ENCODE results near the gene TNIK.

DNA sequence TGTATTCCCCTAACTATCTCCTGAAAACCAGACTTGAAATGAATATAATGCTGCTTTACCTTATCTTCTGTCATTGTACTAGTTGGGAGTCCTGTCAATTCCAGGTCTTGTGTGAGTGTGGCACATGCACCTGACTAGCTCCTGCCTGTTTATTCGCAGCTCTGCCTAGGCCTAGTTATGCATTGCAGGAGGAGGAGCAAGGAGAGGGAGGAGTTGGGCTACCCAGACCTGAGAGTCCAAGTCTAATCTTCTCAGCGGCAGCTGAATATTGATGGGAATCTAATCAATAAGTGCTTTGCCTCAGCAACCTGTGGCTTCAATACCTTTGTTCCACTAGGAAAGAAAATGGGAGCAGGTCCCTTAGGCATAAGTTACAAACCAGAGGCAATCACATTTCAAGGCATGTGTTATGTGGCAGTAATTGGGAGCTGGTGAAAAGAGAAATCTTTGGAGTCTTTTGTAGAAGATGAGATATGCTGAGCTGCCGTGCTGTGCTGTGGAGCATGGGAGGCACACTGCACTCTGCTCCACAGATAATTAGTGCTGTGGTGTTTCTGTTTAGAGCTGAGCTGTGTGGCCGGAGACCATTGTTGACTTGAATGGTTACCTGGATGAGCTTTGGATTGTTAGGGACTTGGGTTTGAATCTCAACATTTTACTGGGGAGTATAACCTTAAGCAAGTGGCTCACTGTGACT, 433.5 kb downstream of the TNIK start, which contains the start of gene SLC2A2:
- TF ChIP-seq CHD1 (IDR thresholded peaks at IDR 0.05; ENCODE audit: low read depth, low read length) = no peak
- TF ChIP-seq ZNF384 (IDR thresholded peaks at IDR 0.05; ENCODE audit: borderline replicate concordance, low read depth, low read length) = no peak
- TF ChIP-seq, protein P1, sequence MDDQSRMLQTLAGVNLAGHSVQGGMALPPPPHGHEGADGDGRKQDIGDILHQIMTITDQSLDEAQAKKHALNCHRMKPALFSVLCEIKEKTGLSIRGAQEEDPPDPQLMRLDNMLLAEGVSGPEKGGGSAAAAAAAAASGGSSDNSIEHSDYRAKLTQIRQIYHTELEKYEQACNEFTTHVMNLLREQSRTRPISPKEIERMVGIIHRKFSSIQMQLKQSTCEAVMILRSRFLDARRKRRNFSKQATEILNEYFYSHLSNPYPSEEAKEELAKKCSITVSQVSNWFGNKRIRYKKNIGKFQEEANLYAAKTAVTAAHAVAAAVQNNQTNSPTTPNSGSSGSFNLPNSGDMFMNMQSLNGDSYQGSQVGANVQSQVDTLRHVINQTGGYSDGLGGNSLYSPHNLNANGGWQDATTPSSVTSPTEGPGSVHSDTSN (IDR thresholded peaks at IDR 0.05; ENCODE audit: insufficient replicate concordance, low read depth, low read length) = no peak
- no peak for TF ChIP-seq CHD4 (IDR thresholded peaks at IDR 0.05)
- TF ChIP-seq SIN3A (IDR thresholded peaks at IDR 0.05; ENCODE audit: low read depth, low read length) = no peak
- TF ChIP-seq STAT1 (conservative IDR thresholded peaks at IDR 0.05) = no peak
- TF ChIP-seq, protein P2, sequence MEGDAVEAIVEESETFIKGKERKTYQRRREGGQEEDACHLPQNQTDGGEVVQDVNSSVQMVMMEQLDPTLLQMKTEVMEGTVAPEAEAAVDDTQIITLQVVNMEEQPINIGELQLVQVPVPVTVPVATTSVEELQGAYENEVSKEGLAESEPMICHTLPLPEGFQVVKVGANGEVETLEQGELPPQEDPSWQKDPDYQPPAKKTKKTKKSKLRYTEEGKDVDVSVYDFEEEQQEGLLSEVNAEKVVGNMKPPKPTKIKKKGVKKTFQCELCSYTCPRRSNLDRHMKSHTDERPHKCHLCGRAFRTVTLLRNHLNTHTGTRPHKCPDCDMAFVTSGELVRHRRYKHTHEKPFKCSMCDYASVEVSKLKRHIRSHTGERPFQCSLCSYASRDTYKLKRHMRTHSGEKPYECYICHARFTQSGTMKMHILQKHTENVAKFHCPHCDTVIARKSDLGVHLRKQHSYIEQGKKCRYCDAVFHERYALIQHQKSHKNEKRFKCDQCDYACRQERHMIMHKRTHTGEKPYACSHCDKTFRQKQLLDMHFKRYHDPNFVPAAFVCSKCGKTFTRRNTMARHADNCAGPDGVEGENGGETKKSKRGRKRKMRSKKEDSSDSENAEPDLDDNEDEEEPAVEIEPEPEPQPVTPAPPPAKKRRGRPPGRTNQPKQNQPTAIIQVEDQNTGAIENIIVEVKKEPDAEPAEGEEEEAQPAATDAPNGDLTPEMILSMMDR (IDR thresholded peaks at IDR 0.05 in 2 of 3, conservative IDR thresholded peaks at IDR 0.05 in 1 of 3; ENCODE audit: control insufficient read depth in 2 of 3, extremely low read depth in 1 of 3, insufficient read depth in 1 of 3, low read depth in 3 of 3, low read length in 3 of 3) = no peak
- TF ChIP-seq ZNF274 (IDR thresholded peaks at IDR 0.05; ENCODE audit: insufficient read depth, insufficient read length) = no peak
- TF ChIP-seq, protein P3, sequence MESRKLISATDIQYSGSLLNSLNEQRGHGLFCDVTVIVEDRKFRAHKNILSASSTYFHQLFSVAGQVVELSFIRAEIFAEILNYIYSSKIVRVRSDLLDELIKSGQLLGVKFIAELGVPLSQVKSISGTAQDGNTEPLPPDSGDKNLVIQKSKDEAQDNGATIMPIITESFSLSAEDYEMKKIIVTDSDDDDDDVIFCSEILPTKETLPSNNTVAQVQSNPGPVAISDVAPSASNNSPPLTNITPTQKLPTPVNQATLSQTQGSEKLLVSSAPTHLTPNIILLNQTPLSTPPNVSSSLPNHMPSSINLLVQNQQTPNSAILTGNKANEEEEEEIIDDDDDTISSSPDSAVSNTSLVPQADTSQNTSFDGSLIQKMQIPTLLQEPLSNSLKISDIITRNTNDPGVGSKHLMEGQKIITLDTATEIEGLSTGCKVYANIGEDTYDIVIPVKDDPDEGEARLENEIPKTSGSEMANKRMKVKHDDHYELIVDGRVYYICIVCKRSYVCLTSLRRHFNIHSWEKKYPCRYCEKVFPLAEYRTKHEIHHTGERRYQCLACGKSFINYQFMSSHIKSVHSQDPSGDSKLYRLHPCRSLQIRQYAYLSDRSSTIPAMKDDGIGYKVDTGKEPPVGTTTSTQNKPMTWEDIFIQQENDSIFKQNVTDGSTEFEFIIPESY (IDR thresholded peaks at IDR 0.05) = no peak
- TF ChIP-seq, protein P4, sequence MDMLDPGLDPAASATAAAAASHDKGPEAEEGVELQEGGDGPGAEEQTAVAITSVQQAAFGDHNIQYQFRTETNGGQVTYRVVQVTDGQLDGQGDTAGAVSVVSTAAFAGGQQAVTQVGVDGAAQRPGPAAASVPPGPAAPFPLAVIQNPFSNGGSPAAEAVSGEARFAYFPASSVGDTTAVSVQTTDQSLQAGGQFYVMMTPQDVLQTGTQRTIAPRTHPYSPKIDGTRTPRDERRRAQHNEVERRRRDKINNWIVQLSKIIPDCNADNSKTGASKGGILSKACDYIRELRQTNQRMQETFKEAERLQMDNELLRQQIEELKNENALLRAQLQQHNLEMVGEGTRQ (IDR thresholded peaks at IDR 0.05; ENCODE audit: borderline replicate concordance, low read depth, low read length) = no peak
- no peak for TF ChIP-seq TARDBP (IDR thresholded peaks at IDR 0.05; ENCODE audit: borderline replicate concordance)
- no peak for TF ChIP-seq BHLHE40 (IDR thresholded peaks at IDR 0.05; ENCODE audit: borderline replicate concordance in 1 of 2, low read depth in 2 of 2, low read length in 1 of 2)

Data from GM12878 (cell line).